ENCODE measurements around the gene PDE4A.
"Not testable (repeated sequence)": the region's sequence is repeated elsewhere in the genome, so short reads cannot be mapped to it uniquely, and the experiment has no call there.

Gene PDE4A

GRCh38 chr19:10420444-10421239 is at the start of gene PDE4A:
PDE4A (plus strand) TSS chr19:10420538; CDS start chr19:10420765, 227 bp downstream.
- Histone ChIP-seq H3K4me1 (ENCODE audit: control insufficient read depth in 2 of 2, insufficient read depth in 2 of 2, low read length in 2 of 2) (peaks cover 16 to 22% of the 10 kb centered on the region in 2 donors), H3K4me3 (ENCODE audit: low read length in 2 of 2) (peak within 1 kb of the TSS in 1 of 2 donors; percentile 31), H3K9ac (ENCODE audit: low read depth in 1 of 2, low read length in 2 of 2) (no peak within 1 kb of the TSS), H3K36me3 (ENCODE audit: control insufficient read depth in 2 of 2, insufficient read depth in 2 of 2, low read length in 2 of 2) (no peaks in the 10 kb centered on the region), H3K27me3 (ENCODE audit: control insufficient read depth in 2 of 2, insufficient read depth in 2 of 2, low read length in 2 of 2) (peaks cover 53 to 69% of the 10 kb centered on the region in 2 donors), H3K9me3 (ENCODE audit: control insufficient read depth in 2 of 2, low read length in 2 of 2) (no peaks in the 10 kb centered on the region), H3K27ac (ENCODE audit: low read depth in 2 of 2, low read length in 2 of 2) (no peak within 1 kb of the TSS)

GRCh38 chr19:10372690-10373089 is 47.6 kb upstream of the PDE4A start:
- Histone ChIP-seq H3K4me3 (ENCODE audit: low read length in 2 of 2) (no peak overlapping the region), H3K27me3 (ENCODE audit: control insufficient read depth in 2 of 2, insufficient read depth in 2 of 2, low read length in 2 of 2) (no peaks in the 10 kb centered on the region), H3K36me3 (ENCODE audit: control insufficient read depth in 2 of 2, insufficient read depth in 2 of 2, low read length in 2 of 2) (peaks cover 19 to 28% of the 10 kb centered on the region in 2 donors), H3K9ac (ENCODE audit: low read depth in 1 of 2, low read length in 2 of 2) (no peak overlapping the region), H3K9me3 (ENCODE audit: control insufficient read depth in 2 of 2, low read length in 2 of 2) (no peaks in the 10 kb centered on the region), H3K4me1 (ENCODE audit: control insufficient read depth in 2 of 2, insufficient read depth in 2 of 2, low read length in 2 of 2) (no peaks in the 10 kb centered on the region), H3K27ac (ENCODE audit: low read depth in 2 of 2, low read length in 2 of 2) (no peak overlapping the region)

- Histone ChIP-seq H3K27me3 (ENCODE audit: control insufficient read depth in 2 of 2, insufficient read depth in 2 of 2, low read length in 2 of 2) (no peaks in the 10 kb centered on the region), H3K9me3 (ENCODE audit: control insufficient read depth in 2 of 2, low read length in 2 of 2) (no peaks in the 10 kb centered on the region), H3K9ac (ENCODE audit: low read depth in 1 of 2, low read length in 2 of 2) (no peak overlapping the region), H3K4me3 (ENCODE audit: low read length in 2 of 2) (no peak overlapping the region), H3K4me1 (ENCODE audit: control insufficient read depth in 2 of 2, insufficient read depth in 2 of 2, low read length in 2 of 2) (peaks cover 5 to 6% of the 10 kb centered on the region in 2 donors), H3K27ac (ENCODE audit: low read depth in 2 of 2, low read length in 2 of 2) (no peak overlapping the region), H3K36me3 (ENCODE audit: control insufficient read depth in 2 of 2, insufficient read depth in 2 of 2, low read length in 2 of 2) (peaks cover 7 to 17% of the 10 kb centered on the region in 2 donors)
These were observed 45.4 kb upstream of the PDE4A start for GRCh38 chr19:10374931-10375330.

DNA sequence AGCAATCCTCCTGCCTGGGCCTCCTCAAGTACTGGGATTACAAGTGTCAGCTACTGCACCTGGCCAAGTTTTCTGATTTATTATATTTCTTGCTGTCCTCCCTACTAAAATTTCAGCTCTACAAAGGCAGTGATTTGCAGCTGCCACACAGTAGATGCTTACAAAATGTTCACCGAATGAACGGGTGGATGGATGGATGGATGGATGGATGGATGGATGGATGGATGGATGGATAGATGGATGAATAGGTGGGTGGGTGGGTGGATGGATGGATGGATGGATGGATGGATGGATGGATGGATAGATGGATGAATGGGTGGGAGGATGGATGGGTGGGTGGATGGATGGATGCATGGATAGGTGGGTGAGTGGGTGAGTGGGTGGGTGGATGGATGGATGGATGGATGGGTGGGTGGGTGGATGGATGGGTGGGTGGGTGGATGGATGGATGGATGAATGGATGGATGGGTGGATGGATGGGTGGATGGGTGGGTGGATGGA is 43.1 kb upstream of the PDE4A start:
- not testable (repeated sequence) for H3K27me3 ChIP-seq (ENCODE audit: control insufficient read depth in 2 of 2, insufficient read depth in 2 of 2, low read length in 2 of 2); H3K27ac ChIP-seq (ENCODE audit: low read depth in 2 of 2, low read length in 2 of 2); H3K9ac ChIP-seq (ENCODE audit: low read depth in 1 of 2, low read length in 2 of 2); H3K4me3 ChIP-seq (ENCODE audit: low read length in 2 of 2); H3K9me3 ChIP-seq (ENCODE audit: control insufficient read depth in 2 of 2, low read length in 2 of 2)
- H3K4me1 ChIP-seq (ENCODE audit: control insufficient read depth in 2 of 2, insufficient read depth in 2 of 2, low read length in 2 of 2): peaks cover 10 to 12% of the 10 kb centered on the region in 2 donors
- H3K36me3 ChIP-seq (ENCODE audit: control insufficient read depth in 2 of 2, insufficient read depth in 2 of 2, low read length in 2 of 2): peaks cover 3 to 17% of the 10 kb centered on the region in 2 donors

DNA sequence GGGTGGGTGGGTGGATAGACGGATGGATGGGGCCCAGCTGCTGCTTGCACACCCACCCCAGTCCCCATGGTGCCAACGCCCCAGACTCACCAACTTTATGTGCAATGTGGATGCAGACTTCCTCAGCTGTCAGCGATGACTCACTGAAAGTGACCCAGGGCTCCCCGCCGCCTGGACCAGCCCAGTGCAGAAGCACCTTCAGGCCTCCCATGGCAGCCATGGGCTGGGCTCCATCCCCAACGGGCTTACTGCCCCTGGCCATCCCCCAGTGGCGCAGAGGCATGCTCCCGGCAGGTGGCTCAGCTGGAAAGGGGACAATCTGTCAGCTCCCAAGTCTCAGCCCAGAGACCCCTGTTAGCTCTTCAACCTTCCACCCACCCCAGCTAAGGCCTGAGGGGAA is 42.2 kb upstream of the PDE4A start:
- no peak overlapping the region for H3K27ac ChIP-seq (ENCODE audit: low read depth in 2 of 2, low read length in 2 of 2)
- no peaks in the 10 kb centered on the region for H3K9me3 ChIP-seq (ENCODE audit: control insufficient read depth in 2 of 2, low read length in 2 of 2)
- no peak overlapping the region for H3K4me3 ChIP-seq (ENCODE audit: low read length in 2 of 2)
- H3K27me3 ChIP-seq (ENCODE audit: control insufficient read depth in 2 of 2, insufficient read depth in 2 of 2, low read length in 2 of 2): no peaks in the 10 kb centered on the region
- H3K36me3 ChIP-seq (ENCODE audit: control insufficient read depth in 2 of 2, insufficient read depth in 2 of 2, low read length in 2 of 2): peaks cover 3 to 17% of the 10 kb centered on the region in 2 donors
- no peak overlapping the region for H3K9ac ChIP-seq (ENCODE audit: low read depth in 1 of 2, low read length in 2 of 2)
- H3K4me1 ChIP-seq (ENCODE audit: control insufficient read depth in 2 of 2, insufficient read depth in 2 of 2, low read length in 2 of 2): peaks cover 10 to 12% of the 10 kb centered on the region in 2 donors

DNA sequence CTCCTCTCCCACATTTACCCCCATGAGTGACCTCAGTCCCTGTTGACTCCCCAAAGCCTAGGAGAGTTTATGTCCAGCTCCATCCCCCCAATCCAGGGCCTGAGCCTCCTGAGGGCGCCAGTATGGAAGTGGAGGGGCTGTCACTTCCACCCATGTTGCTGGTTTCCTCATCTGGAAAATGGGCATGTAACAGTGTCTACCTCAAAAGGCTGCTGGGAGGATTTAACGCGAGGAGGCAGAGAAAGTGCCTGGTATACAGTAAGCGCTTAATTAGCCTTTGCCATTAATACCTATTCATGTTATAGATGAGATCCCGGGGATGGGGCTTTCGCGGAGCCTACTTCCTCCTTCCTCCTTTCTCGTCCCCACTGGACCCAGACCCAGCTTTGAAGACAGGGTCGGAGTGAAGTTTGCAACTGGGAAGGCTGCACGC is 40.4 kb upstream of the PDE4A start:
- Histone ChIP-seq H3K9me3 (ENCODE audit: control insufficient read depth in 2 of 2, low read length in 2 of 2) (no peaks in the 10 kb centered on the region), H3K27ac (ENCODE audit: low read depth in 2 of 2, low read length in 2 of 2) (peak overlapping the region; percentile 72 to 86), H3K4me1 (ENCODE audit: control insufficient read depth in 2 of 2, insufficient read depth in 2 of 2, low read length in 2 of 2) (peaks cover 10 to 12% of the 10 kb centered on the region in 2 donors), H3K36me3 (ENCODE audit: control insufficient read depth in 2 of 2, insufficient read depth in 2 of 2, low read length in 2 of 2) (peaks cover 1 to 12% of the 10 kb centered on the region in 2 donors), H3K9ac (ENCODE audit: low read depth in 1 of 2, low read length in 2 of 2) (peak overlapping the region; percentile 90 to 94), H3K27me3 (ENCODE audit: control insufficient read depth in 2 of 2, insufficient read depth in 2 of 2, low read length in 2 of 2) (no peaks in the 10 kb centered on the region), H3K4me3 (ENCODE audit: low read length in 2 of 2) (peak overlapping the region; percentile 87 to 97)

GRCh38 chr19:10380313-10381102 is 39.8 kb upstream of the PDE4A start, which contains the start of gene TYK2:
TYK2 (minus strand) TSS chr19:10380572; CDS start chr19:10378406, 2,166 bp downstream.
- Histone ChIP-seq H3K4me1 (ENCODE audit: control insufficient read depth in 2 of 2, insufficient read depth in 2 of 2, low read length in 2 of 2) (peaks cover 10 to 12% of the 10 kb centered on the region in 2 donors), H3K27me3 (ENCODE audit: control insufficient read depth in 2 of 2, insufficient read depth in 2 of 2, low read length in 2 of 2) (no peaks in the 10 kb centered on the region), H3K9ac (ENCODE audit: low read depth in 1 of 2, low read length in 2 of 2) (peak within 1 kb of the TSS; percentile 94), H3K27ac (ENCODE audit: low read depth in 2 of 2, low read length in 2 of 2) (peak within 1 kb of the TSS; percentile 72 to 86), H3K4me3 (ENCODE audit: low read length in 2 of 2) (peak within 1 kb of the TSS; percentile 87 to 97), H3K36me3 (ENCODE audit: control insufficient read depth in 2 of 2, insufficient read depth in 2 of 2, low read length in 2 of 2) (peaks cover 0 to 8% of the 10 kb centered on the region in 2 donors), H3K9me3 (ENCODE audit: control insufficient read depth in 2 of 2, low read length in 2 of 2) (no peaks in the 10 kb centered on the region)

DNA sequence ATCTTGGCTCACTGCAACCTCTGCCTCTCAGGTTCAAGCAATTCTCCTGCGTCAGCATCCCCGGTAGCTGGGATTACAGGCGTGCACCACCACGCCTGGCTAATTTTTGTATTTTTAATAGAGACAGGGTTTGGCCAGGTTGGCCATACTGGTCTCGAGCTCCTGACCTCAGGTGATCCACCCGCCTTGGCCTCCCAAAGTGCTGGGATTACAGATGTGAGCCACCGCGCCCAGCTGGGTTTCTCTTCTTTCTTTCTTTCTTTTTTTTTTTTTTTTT is 37.2 kb upstream of the PDE4A start:
- not testable (repeated sequence) for H3K9ac ChIP-seq (ENCODE audit: low read depth in 1 of 2, low read length in 2 of 2); H3K27me3 ChIP-seq (ENCODE audit: control insufficient read depth in 2 of 2, insufficient read depth in 2 of 2, low read length in 2 of 2); H3K9me3 ChIP-seq (ENCODE audit: control insufficient read depth in 2 of 2, low read length in 2 of 2); H3K27ac ChIP-seq (ENCODE audit: low read depth in 2 of 2, low read length in 2 of 2); H3K4me3 ChIP-seq (ENCODE audit: low read length in 2 of 2); H3K36me3 ChIP-seq (ENCODE audit: control insufficient read depth in 2 of 2, insufficient read depth in 2 of 2, low read length in 2 of 2)
- peaks cover 10 to 12% of the 10 kb centered on the region in 2 donors for H3K4me1 ChIP-seq (ENCODE audit: control insufficient read depth in 2 of 2, insufficient read depth in 2 of 2, low read length in 2 of 2)

DNA sequence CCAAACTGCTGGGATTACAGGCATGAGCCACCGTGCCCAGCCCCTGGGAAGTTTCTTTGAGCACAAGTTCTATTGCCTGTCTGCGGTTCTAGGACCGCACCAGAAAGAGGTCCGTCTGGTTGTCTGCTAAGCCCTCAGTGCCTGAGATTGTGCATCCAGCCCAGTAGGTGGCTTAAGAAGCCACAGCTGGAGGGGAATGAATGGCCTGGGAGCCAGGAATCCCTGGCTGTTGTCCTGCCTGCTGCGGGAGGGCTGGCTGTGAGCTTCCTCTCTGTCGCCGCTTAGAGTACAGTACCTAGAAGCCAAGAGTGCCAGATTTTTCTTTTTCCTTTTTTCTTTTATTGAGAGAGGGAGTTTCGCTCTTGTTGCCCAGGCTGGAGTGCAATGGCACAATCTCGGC is 35.8 kb upstream of the PDE4A start:
- no peaks in the 10 kb centered on the region for H3K36me3 ChIP-seq (ENCODE audit: control insufficient read depth in 2 of 2, insufficient read depth in 2 of 2, low read length in 2 of 2)
- no peak overlapping the region for H3K27ac ChIP-seq (ENCODE audit: low read depth in 2 of 2, low read length in 2 of 2)
- peaks cover 0 to 2% of the 10 kb centered on the region in 2 donors for H3K27me3 ChIP-seq (ENCODE audit: control insufficient read depth in 2 of 2, insufficient read depth in 2 of 2, low read length in 2 of 2)
- peaks cover 8 to 9% of the 10 kb centered on the region in 2 donors for H3K4me1 ChIP-seq (ENCODE audit: control insufficient read depth in 2 of 2, insufficient read depth in 2 of 2, low read length in 2 of 2)
- no peaks in the 10 kb centered on the region for H3K9me3 ChIP-seq (ENCODE audit: control insufficient read depth in 2 of 2, low read length in 2 of 2)
- H3K9ac ChIP-seq (ENCODE audit: low read depth in 1 of 2, low read length in 2 of 2): no peak overlapping the region
- no peak overlapping the region for H3K4me3 ChIP-seq (ENCODE audit: low read length in 2 of 2)

DNA sequence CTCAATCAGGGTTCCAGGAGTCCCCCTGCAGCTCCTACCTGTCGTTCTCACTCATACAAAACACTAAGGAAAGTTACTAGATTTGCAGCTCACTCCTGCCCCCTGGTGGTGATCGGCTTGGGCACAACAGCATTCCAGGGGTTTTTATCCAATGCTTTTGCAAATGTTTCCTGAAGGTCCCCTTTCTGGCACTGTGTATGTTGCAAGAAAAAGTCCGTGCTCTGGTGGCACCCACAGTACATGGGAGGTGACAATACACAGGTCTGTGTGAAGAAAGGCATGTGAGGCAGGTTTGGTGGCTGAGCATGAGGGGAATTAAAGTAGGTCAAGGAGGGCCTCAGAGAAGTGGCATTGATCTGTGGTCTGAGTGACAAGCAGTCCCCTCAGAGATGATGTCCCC is 31.4 kb upstream of the PDE4A start:
- Histone ChIP-seq H3K27ac (ENCODE audit: low read depth in 2 of 2, low read length in 2 of 2) (no peak overlapping the region), H3K4me1 (ENCODE audit: control insufficient read depth in 2 of 2, insufficient read depth in 2 of 2, low read length in 2 of 2) (no peaks in the 10 kb centered on the region), H3K9ac (ENCODE audit: low read depth in 1 of 2, low read length in 2 of 2) (no peak overlapping the region)

More for the DNA sequence above, 31.4 kb upstream of the PDE4A start:
- no peak overlapping the region for H3K4me3 ChIP-seq (ENCODE audit: low read length in 2 of 2)
- H3K36me3 ChIP-seq (ENCODE audit: control insufficient read depth in 2 of 2, insufficient read depth in 2 of 2, low read length in 2 of 2): peaks cover 17 to 22% of the 10 kb centered on the region in 2 donors
- no peaks in the 10 kb centered on the region for H3K9me3 ChIP-seq (ENCODE audit: control insufficient read depth in 2 of 2, low read length in 2 of 2)
- H3K27me3 ChIP-seq (ENCODE audit: control insufficient read depth in 2 of 2, insufficient read depth in 2 of 2, low read length in 2 of 2): peaks cover 0 to 2% of the 10 kb centered on the region in 2 donors
